CD4-positive, alpha-beta T cell (primary cell): ENCODE results near the gene DLL1. TPM values are rescaled to one million over a fixed set of nuclear protein-coding genes. Genes with fewer than 3 reads are reported as not detected.

ENCODE experiments used
- ATAC-seq: fragments of 200-7000 bp; cut with Tn5 transposase; one replicate; pipeline ENCODE4 v1.10.0; 2022; ENCODE audit warnings: mild to moderate bottlenecking; ENCODE audit not compliant: poor library complexity
- CTCF ChIA-PET: fragments of 350-600 bp; sonication (Branson Sonifier 250); formaldehyde crosslinking; loops from one replicate; lab custom pipeline; 2021; ENCODE audit warnings: antibody characterized with exemption, inconsistent platforms; lab: Charles Lee
- POLR2A ChIA-PET: fragments of 350-600 bp; sonication (Branson Sonifier 250); formaldehyde crosslinking; loops from one replicate; lab custom pipeline; 2021; ENCODE audit warnings: antibody characterized with exemption, inconsistent platforms; lab: Charles Lee
- DNase-seq, 14 experiments: peaks; one replicate each; pipeline ENCODE4 v3.0.0-alpha.2; 2013 to 2020; ENCODE audit warnings: mixed read lengths in 2 of 14
- H3K27ac ChIP-seq, 2 donors: one replicate each; pipeline versions ENCODE4 v1.5.1 to v1.7.0; 2013; ENCODE audit warnings: low read length in 2 of 2, low read depth in 1 of 2, mild to moderate bottlenecking in 1 of 2
- H3K27me3 ChIP-seq, 2 experiments: 1 replicate in 1 of 2; 2 replicates in 1 of 2; pipeline versions ENCODE4 v1.6.1 to v1.7.0; 2013; ENCODE audit warnings: low read length in 2 of 2, control low read depth in 1 of 2, mild to moderate bottlenecking in 1 of 2, moderate library complexity in 1 of 2; ENCODE audit not compliant: insufficient read depth in 2 of 2, control insufficient read depth in 1 of 2
- H3K36me3 ChIP-seq: one replicate; pipeline ENCODE4 v1.6.1; 2013; ENCODE audit warnings: low read length, control low read depth; ENCODE audit not compliant: insufficient read depth
- H3K4me1 ChIP-seq: one replicate; pipeline ENCODE4 v1.6.1; 2013; ENCODE audit warnings: low read length, control low read depth; ENCODE audit not compliant: insufficient read depth
- H3K4me3 ChIP-seq: one replicate; pipeline ENCODE4 v1.5.1; 2013; ENCODE audit warnings: mild to moderate bottlenecking, low read length, moderate library complexity
- H3K9me3 ChIP-seq, 2 experiments: 1 replicate in 1 of 2; 2 replicates in 1 of 2; pipeline versions ENCODE4 v1.6.1 to v1.7.0; 2013; ENCODE audit warnings: low read length in 2 of 2, mild to moderate bottlenecking in 2 of 2, control low read depth in 1 of 2, moderate library complexity in 1 of 2; ENCODE audit not compliant: control insufficient read depth in 1 of 2, insufficient read depth in 1 of 2
- H3K27ac Mint-ChIP-seq: one replicate; pipeline ENCODE4 v1.8.0; 2020; ENCODE audit warnings: mixed read lengths
- H3K27me3 Mint-ChIP-seq: one replicate; pipeline ENCODE4 v1.8.0; 2021; ENCODE audit warnings: mixed read lengths
- H3K36me3 Mint-ChIP-seq: one replicate; pipeline ENCODE4 v1.8.0; 2021; ENCODE audit warnings: low read depth, mixed read lengths
- H3K4me1 Mint-ChIP-seq: one replicate; pipeline ENCODE4 v1.8.0; 2021; ENCODE audit warnings: low read depth, mixed read lengths
- H3K4me3 Mint-ChIP-seq: one replicate; pipeline ENCODE4 v1.8.0; 2020; ENCODE audit warnings: mild to moderate bottlenecking, mixed read lengths
- H3K9me3 Mint-ChIP-seq: one replicate; pipeline ENCODE4 v1.8.0; 2020; ENCODE audit warnings: mixed read lengths
- CTCF ChIP-seq: fragments of 200-600 bp; IDR thresholded peaks from one replicate; pipeline ENCODE4 v1.8.0; 2022; ENCODE audit warnings: antibody characterized with exemption, mild to moderate bottlenecking
- intact Hi-C, 2 experiments: fragments of 100-400 bp; cut with DNase I in 1 of 2; cut with micrococcal nuclease in 1 of 2; formaldehyde crosslinking; loops; one replicate each; pipeline versions ENCODE4 v1.15.1 to v1.9.0; 2023 to 2025; cut with DNase I, micrococcal nuclease
- total RNA-seq, 174 experiments: library from RNA in 2 of 174; stranded (reverse) in 2 of 174; gene quantifications; one replicate each; pipeline ENCODE4 v1.2.3 and lab custom pipeline; 2021 to 2026

DLL1 gene
- total RNA-seq, 2 experiments from 2014 or later = 7.1 to 7.2 TPM

DNA sequence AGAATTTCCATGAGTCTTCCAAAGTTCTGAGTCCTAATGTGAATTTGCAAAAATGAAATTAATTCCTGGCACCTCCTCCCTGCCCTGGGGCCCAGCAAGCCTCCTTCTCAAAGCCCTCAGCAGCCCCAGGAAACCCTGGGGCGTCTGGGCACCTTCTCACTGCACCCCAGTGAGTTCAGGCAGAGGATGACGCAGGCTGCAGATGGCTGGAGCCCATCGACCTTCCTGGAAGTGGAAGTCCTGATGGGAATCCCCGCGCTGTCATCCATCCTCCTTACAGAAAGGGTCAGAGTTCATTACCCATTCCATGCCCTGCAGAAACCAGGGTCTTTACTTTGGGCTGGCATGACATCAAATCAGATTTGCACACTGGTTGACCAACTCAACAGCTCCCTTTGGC lies 31.6 kb downstream of the DLL1 start:
- Histone ChIP-seq H3K27me3 (peaks cover 0 to 6% of the 10 kb centered on the region in 2 experiments), H3K36me3 (no peaks in the 10 kb centered on the region), H3K9me3 (peaks cover 0 to 6% of the 10 kb centered on the region in 2 experiments), H3K4me1 (no peaks in the 10 kb centered on the region), H3K4me3 (no peak overlapping the region), H3K27ac (no peak overlapping the region)
- ChIA-PET POLR2A (no interaction called here), CTCF (no interaction called here)
- ATAC-seq (no peak), DNase-seq (no peak)
- Mint-ChIP-seq H3K36me3 (no peaks in the 10 kb centered on the region), H3K9me3 (no peaks in the 10 kb centered on the region), H3K4me1 (no peaks in the 10 kb centered on the region), H3K27ac (no peak overlapping the region), H3K4me3 (no peak overlapping the region), H3K27me3 (peaks cover 5% of the 10 kb centered on the region)
- intact Hi-C loops = no loop called here
- no peak for TF ChIP-seq CTCF

DNA sequence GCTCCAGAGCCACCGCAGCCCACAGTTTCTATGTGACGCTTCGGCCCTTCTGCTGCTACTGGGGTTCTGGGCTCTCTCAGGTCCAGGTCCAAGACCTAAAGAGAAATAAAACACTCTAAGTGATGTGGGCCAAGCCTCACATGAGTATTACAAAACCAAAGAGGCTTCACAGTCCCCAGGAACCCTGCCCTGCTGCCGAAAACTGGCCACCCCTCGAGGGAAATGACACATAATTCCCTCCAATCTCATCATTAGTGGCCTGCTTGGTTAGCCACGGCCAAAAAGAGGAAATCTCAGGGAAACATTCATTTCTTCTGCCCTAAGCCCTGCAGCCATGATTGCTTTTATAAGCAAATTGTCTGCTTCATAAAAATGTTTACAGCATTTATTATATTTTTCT lies 32.5 kb downstream of the DLL1 start:
- Mint-ChIP-seq H3K27ac (no peak overlapping the region), H3K36me3 (no peaks in the 10 kb centered on the region), H3K9me3 (no peaks in the 10 kb centered on the region), H3K27me3 (peaks cover 5% of the 10 kb centered on the region), H3K4me3 (no peak overlapping the region), H3K4me1 (no peaks in the 10 kb centered on the region)
- Histone ChIP-seq H3K4me3 (no peak overlapping the region), H3K4me1 (no peaks in the 10 kb centered on the region), H3K27ac (no peak overlapping the region), H3K9me3 (peaks cover 0 to 6% of the 10 kb centered on the region in 2 experiments), H3K27me3 (peaks cover 0 to 6% of the 10 kb centered on the region in 2 experiments), H3K36me3 (no peaks in the 10 kb centered on the region)
- intact Hi-C loops = no loop called here
- ATAC-seq (no peak), DNase-seq (no peak)
- TF ChIP-seq CTCF = no peak
- POLR2A ChIA-PET = no interaction called here
- CTCF ChIA-PET = no interaction called here

GRCh38 chr6:170257376-170257775 lies 33.5 kb downstream of the DLL1 start:
- no peaks in the 10 kb centered on the region for H3K9me3 Mint-ChIP-seq
- no peak for ATAC-seq
- TF ChIP-seq CTCF = no peak
- Histone ChIP-seq H3K9me3 (peaks cover 0 to 3% of the 10 kb centered on the region in 2 experiments), H3K36me3 (no peaks in the 10 kb centered on the region), H3K27ac (no peak overlapping the region), H3K4me1 (no peaks in the 10 kb centered on the region), H3K4me3 (no peak overlapping the region), H3K27me3 (peaks cover 0 to 1% of the 10 kb centered on the region in 2 experiments)
- H3K4me1 Mint-ChIP-seq = no peaks in the 10 kb centered on the region
- DNase-seq = no peak
- ChIA-PET CTCF (no interaction called here), POLR2A (no interaction called here)
- no peak overlapping the region for H3K27ac Mint-ChIP-seq
- intact Hi-C loops = no loop called here
- H3K27me3 Mint-ChIP-seq = peaks cover 5% of the 10 kb centered on the region
- H3K4me3 Mint-ChIP-seq = no peak overlapping the region
- H3K36me3 Mint-ChIP-seq = no peaks in the 10 kb centered on the region
